GM19239 (cell line): ENCODE data around the gene G3BP1.
"Not testable (repeated sequence)": the region's sequence is repeated elsewhere in the genome, so short reads cannot be mapped to it uniquely, and the experiment has no call there.

Experiments used
- DNase-seq: peaks from one replicate; pipeline ENCODE4 v3.0.0; 2011; ENCODE audit warnings: low spot score; ENCODE audit not compliant: insufficient read length
- FAIRE-seq: peaks from 2 replicates; lab custom pipeline; 2011; peaks lifted over from hg19 to GRCh38; lab: Jason Lieb, UNC

Gene G3BP1

GRCh38 chr5:151751091-151751490, 20.7 kb upstream of the G3BP1 start:
- DNase-seq, result no peak
- no peak for FAIRE-seq

- DNase-seq (no peak), FAIRE-seq (no peak)
Measured at GRCh38 chr5:151751593-151751992, 20.2 kb upstream of the G3BP1 start.

- FAIRE-seq, result no peak
Measured at GRCh38 chr5:151755383-151755782, 16.4 kb upstream of the G3BP1 start.

GRCh38 chr5:151757233-151758140, 14.3 kb upstream of the G3BP1 start:
- DNase-seq (no peak), FAIRE-seq (peak; percentile 73)

More at GRCh38 chr5:151755383-151755782, 16.4 kb upstream of the G3BP1 start:
- DNase-seq, result no peak

GRCh38 chr5:151758141-151758429, 13.7 kb upstream of the G3BP1 start:
- DNase-seq (no peak), FAIRE-seq (peak; percentile 45)

- DNase-seq (peak; percentile 78), FAIRE-seq (peak; percentile 90)
Measured at GRCh38 chr5:151758430-151759241, 13.1 kb upstream of the G3BP1 start, which contains the start of gene ATOX1. ATOX1 (minus strand) TSS chr5:151758631; CDS start chr5:151758551, 80 bp downstream.

- no peak for FAIRE-seq
Measured at GRCh38 chr5:151764801-151765200, 7.0 kb upstream of the G3BP1 start.

GRCh38 chr5:151766975-151767374, 4.8 kb upstream of the G3BP1 start:
- FAIRE-seq (no peak), DNase-seq (no peak)

More at GRCh38 chr5:151764801-151765200, 7.0 kb upstream of the G3BP1 start:
- no peak for DNase-seq

- no peak for FAIRE-seq
- DNase-seq, result no peak
Measured at GRCh38 chr5:151770383-151771258, 1.1 kb upstream of the G3BP1 start.

- DNase-seq (no peak), FAIRE-seq (peak; percentile 18)
Measured at GRCh38 chr5:151772029-151772845, 483 bp downstream of the G3BP1 start.

GRCh38 chr5:151772846-151773561, 1.2 kb downstream of the G3BP1 start:
- DNase-seq (no peak), FAIRE-seq (peak; percentile 81)

- FAIRE-seq (peak; percentile 64), DNase-seq (no peak)
Measured at GRCh38 chr5:151773951-151774350, 2.2 kb downstream of the G3BP1 start.

GRCh38 chr5:151775025-151775606, 3.4 kb downstream of the G3BP1 start:
- no peak for DNase-seq
- FAIRE-seq, result no peak

GRCh38 chr5:151779531-151780125, 7.9 kb downstream of the G3BP1 start:
- FAIRE-seq, result no peak

GRCh38 chr5:151780348-151780747, 8.6 kb downstream of the G3BP1 start:
- FAIRE-seq (no peak), DNase-seq (no peak)

More at GRCh38 chr5:151779531-151780125, 7.9 kb downstream of the G3BP1 start:
- no peak for DNase-seq

- no peak for FAIRE-seq
- DNase-seq, result no peak
Measured at GRCh38 chr5:151781201-151781600, 9.4 kb downstream of the G3BP1 start.

GRCh38 chr5:151783664-151784063, 11.9 kb downstream of the G3BP1 start:
- FAIRE-seq, result not testable (repeated sequence)

GRCh38 chr5:151784141-151784540, 12.4 kb downstream of the G3BP1 start:
- no peak for DNase-seq
- no peak for FAIRE-seq

More at GRCh38 chr5:151783664-151784063, 11.9 kb downstream of the G3BP1 start:
- not testable (repeated sequence) for DNase-seq
